ENCODE data around the gene ZBTB8A. TPM values are rescaled to one million over a fixed set of nuclear protein-coding genes. Genes with fewer than 3 reads are reported as not detected.

Gene ZBTB8A
- total and polyA plus RNA-seq, 2 of the 13 experiments (the other 11 are each of a cell fraction or from before 2014, with no cell fraction given), result 1.3 to 3.7 TPM

GRCh38 chr1:32491386-32491785 lies 47.8 kb upstream of the ZBTB8A start:
- H3K27ac ChIP-seq (ENCODE audit: extremely low read length, insufficient read depth, low read length), result no peak overlapping the region
- H3K9me3 ChIP-seq (ENCODE audit: low read length), result no peaks in the 10 kb centered on the region
- intact Hi-C loops (cut with micrococcal nuclease; ENCODE audit: unreplicated experiment), result no loop called here
- H3K4me2 ChIP-seq (ENCODE audit: low read depth, low read length), result no peak overlapping the region
- H3K4me1 ChIP-seq (ENCODE audit: insufficient read depth, low read length), result peaks cover 24% of the 10 kb centered on the region
- in situ Hi-C loops (cut with HindIII; ENCODE audit: extremely low pct_ligation_motif_present, low pct_unique_long_range_greater_than_20kb), result no loop called here
- H3K9ac ChIP-seq (ENCODE audit: insufficient read depth, low read depth, low read length), result no peak overlapping the region
- H3K36me3 ChIP-seq (replicated peaks in 1 of 2; ENCODE audit: control insufficient read depth in 1 of 2, insufficient read depth in 2 of 2, low read length in 2 of 2), result no peaks in the 10 kb centered on the region
- FAIRE-seq (no peak), DNase-seq (ENCODE audit: low spot score) (no peak), ATAC-seq (no peak)
- H2AFZ ChIP-seq (ENCODE audit: low read length), result no peak overlapping the region
- CTCF ChIA-PET (ENCODE audit: low intra/inter-chr PET ratio, low total read pairs), result no interaction called here
- WGBS (ENCODE audit: low lambda C conversion rate), result 77% methylated on average over 2 of the region's 2 CpGs
- no TSS peak for BruUV-seq (replicated peaks)
- POLR2A ChIA-PET, result no interaction called here
- H3K27me3 ChIP-seq (ENCODE audit: control insufficient read depth in 1 of 2, insufficient read depth in 2 of 2, low read length in 2 of 2), result no peaks in the 10 kb centered on the region
- no peaks in the 10 kb centered on the region for H3K79me2 ChIP-seq (ENCODE audit: insufficient read depth, low read length)
- no peak overlapping the region for H3K4me3 ChIP-seq (replicated peaks in 1 of 3; ENCODE audit: insufficient read depth in 1 of 3, low read depth in 2 of 3, low read length in 3 of 3)
- H4K20me1 ChIP-seq (ENCODE audit: insufficient read depth, low read length), result no peaks in the 10 kb centered on the region
- TF ChIP-seq HIC2 (CRISPR knock-in tag; IDR thresholded peaks at IDR 0.05; ENCODE audit: low read depth), result no peak
- TF ChIP-seq YEATS2 (CRISPR knock-in tag; IDR thresholded peaks at IDR 0.05; ENCODE audit: borderline replicate concordance), result no peak
- TF ChIP-seq KIAA2018 (CRISPR knock-in tag; IDR thresholded peaks at IDR 0.05; ENCODE audit: borderline replicate concordance), result no peak
- no peak for TF ChIP-seq ZKSCAN5 (CRISPR knock-in tag; IDR thresholded peaks at IDR 0.05)
- TF ChIP-seq SMARCC2 (IDR thresholded peaks at IDR 0.05), result no peak
- no peak for TF ChIP-seq ZNF75D (CRISPR knock-in tag; IDR thresholded peaks at IDR 0.05; ENCODE audit: borderline replicate concordance)
- TF ChIP-seq BRF2 (CRISPR knock-in tag; IDR thresholded peaks at IDR 0.05), result no peak
- no peak for TF ChIP-seq XBP1 (CRISPR knock-in tag; IDR thresholded peaks at IDR 0.05)
- TF ChIP-seq ZNF619 (CRISPR knock-in tag; IDR thresholded peaks at IDR 0.05), result no peak
- TF ChIP-seq CSRNP2 (CRISPR knock-in tag; conservative IDR thresholded peaks at IDR 0.05; ENCODE audit: low read depth), result no peak
- no peak for TF ChIP-seq ZNF550 (CRISPR knock-in tag; IDR thresholded peaks at IDR 0.05; ENCODE audit: borderline replicate concordance)
- TF ChIP-seq ZSCAN12 (CRISPR knock-in tag; IDR thresholded peaks at IDR 0.05), result no peak
- TF ChIP-seq SKI (IDR thresholded peaks at IDR 0.05; ENCODE audit: partially characterized antibody), result no peak

Data from HepG2 (cell line).